Tongue (tissue), 2 donors: Measurements from ENCODE around the gene PTPN6. TPM values are rescaled to one million over a fixed set of nuclear protein-coding genes. Genes with fewer than 3 reads are reported as not detected.

Experiments used
- DNase-seq: peaks from one replicate; pipeline ENCODE4 v3.0.0-alpha.2; 2015
- total RNA-seq: library from RNA; depleted of rRNA; stranded (reverse); fragments of >200 nt; gene quantifications from one replicate; pipeline ENCODE4 v1.2.3, GENCODE V29; 2014

The PTPN6 gene
- total RNA-seq, 1 donor from 2014 or later = 11.4 TPM

GRCh38 chr12:6956021-6956727, 5.0 kb downstream of the PTPN6 start:
- no peak for DNase-seq

GRCh38 chr12:6957151-6957701, 6.1 kb downstream of the PTPN6 start:
- DNase-seq = no peak

- no peak for DNase-seq
These were observed 6.8 kb downstream of the PTPN6 start for GRCh38 chr12:6957741-6958608.

GRCh38 chr12:6958609-6959057, 7.5 kb downstream of the PTPN6 start:
- no peak for DNase-seq

GRCh38 chr12:6959058-6959804, 8.1 kb downstream of the PTPN6 start:
- no peak for DNase-seq

- DNase-seq = no peak
These were observed 8.8 kb downstream of the PTPN6 start for GRCh38 chr12:6959805-6960592.

GRCh38 chr12:6960593-6961277, 9.6 kb downstream of the PTPN6 start:
- no peak for DNase-seq

- no peak for DNase-seq
These were observed 10.1 kb downstream of the PTPN6 start for GRCh38 chr12:6961278-6961694.

- DNase-seq = peak; percentile 70
These were observed 10.6 kb downstream of the PTPN6 start for GRCh38 chr12:6961695-6962284.

- DNase-seq = no peak
These were observed 11.3 kb downstream of the PTPN6 start for GRCh38 chr12:6962285-6963015.

- DNase-seq = peak; percentile 58
These were observed 12.0 kb downstream of the PTPN6 start for GRCh38 chr12:6963016-6963731.

- no peak for DNase-seq
These were observed 12.7 kb downstream of the PTPN6 start for GRCh38 chr12:6963791-6964413.

- no peak for DNase-seq
These were observed 13.5 kb downstream of the PTPN6 start for GRCh38 chr12:6964605-6965025.

- peak; percentile 95 for DNase-seq
These were observed 14.0 kb downstream of the PTPN6 start for GRCh38 chr12:6965026-6965661.

- no peak for DNase-seq
These were observed 14.6 kb downstream of the PTPN6 start for GRCh38 chr12:6965714-6966113.

GRCh38 chr12:6966351-6966750, 15.2 kb downstream of the PTPN6 start:
- DNase-seq = no peak

GRCh38 chr12:6967651-6968100, 16.5 kb downstream of the PTPN6 start:
- DNase-seq = no peak

- no peak for DNase-seq
These were observed 17.3 kb downstream of the PTPN6 start for GRCh38 chr12:6968426-6968825.
